Measurements from ENCODE around the gene PURA. TPM values are rescaled to one million over a fixed set of nuclear protein-coding genes. Genes with fewer than 3 reads are reported as not detected.

PURA gene
- total RNA-seq, 4 donors from 2014 or later, result 7.4 to 34.6 (median 18.8) TPM

DNA sequence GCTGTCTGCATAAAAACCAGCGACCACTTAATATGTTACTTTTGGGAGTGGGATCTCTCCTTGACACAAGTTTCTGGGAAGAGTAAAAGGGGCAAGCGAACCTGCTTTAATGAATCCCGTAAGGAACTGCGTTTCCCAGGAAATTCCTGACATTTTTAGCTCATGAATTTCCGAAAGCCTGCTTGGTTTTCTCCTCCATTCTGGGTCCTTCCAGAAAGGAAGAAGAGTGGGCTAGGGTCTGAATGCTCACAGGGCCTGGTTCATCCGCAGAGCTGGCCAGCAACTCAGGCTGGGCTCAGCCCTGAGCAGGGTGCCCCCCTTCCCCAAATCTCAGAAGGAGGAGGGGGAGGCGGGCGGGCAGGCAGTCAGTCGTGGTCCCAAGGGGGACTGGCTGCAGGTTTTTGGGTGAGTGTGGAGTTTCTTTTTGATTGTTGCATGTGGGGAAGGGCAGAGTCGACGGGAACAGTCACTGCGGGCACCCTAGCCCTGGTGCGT is 1.2 kb upstream of the PURA start:
- 0 to 32% methylated on average over 1 to 13 of the region's 13 CpGs for WGBS, 2 donors (ENCODE audit: low coverage in 1 of 2)
- TF ChIP-seq, protein P1, sequence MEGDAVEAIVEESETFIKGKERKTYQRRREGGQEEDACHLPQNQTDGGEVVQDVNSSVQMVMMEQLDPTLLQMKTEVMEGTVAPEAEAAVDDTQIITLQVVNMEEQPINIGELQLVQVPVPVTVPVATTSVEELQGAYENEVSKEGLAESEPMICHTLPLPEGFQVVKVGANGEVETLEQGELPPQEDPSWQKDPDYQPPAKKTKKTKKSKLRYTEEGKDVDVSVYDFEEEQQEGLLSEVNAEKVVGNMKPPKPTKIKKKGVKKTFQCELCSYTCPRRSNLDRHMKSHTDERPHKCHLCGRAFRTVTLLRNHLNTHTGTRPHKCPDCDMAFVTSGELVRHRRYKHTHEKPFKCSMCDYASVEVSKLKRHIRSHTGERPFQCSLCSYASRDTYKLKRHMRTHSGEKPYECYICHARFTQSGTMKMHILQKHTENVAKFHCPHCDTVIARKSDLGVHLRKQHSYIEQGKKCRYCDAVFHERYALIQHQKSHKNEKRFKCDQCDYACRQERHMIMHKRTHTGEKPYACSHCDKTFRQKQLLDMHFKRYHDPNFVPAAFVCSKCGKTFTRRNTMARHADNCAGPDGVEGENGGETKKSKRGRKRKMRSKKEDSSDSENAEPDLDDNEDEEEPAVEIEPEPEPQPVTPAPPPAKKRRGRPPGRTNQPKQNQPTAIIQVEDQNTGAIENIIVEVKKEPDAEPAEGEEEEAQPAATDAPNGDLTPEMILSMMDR (IDR thresholded peaks at IDR 0.05), result no peak
- TF ChIP-seq EP300 (IDR thresholded peaks at IDR 0.05; ENCODE audit: low read depth) (no peak), POLR2A (IDR thresholded peaks at IDR 0.05) (no peak), POLR2AphosphoS5 (IDR thresholded peaks at IDR 0.05) (no peak)
- intact Hi-C loops (cut with DNase I; ENCODE audit: low total_unique reads) (no loop called here), in situ Hi-C loops (cut with MboI; ENCODE audit: low pct_ligation_motif_present in 1 of 4, low pct_unique_long_range_greater_than_20kb in 1 of 4, low sequenced_read_pairs in 3 of 4) (no loop called here)
- DNase-seq, result no peak
- Histone ChIP-seq H3K27ac (peak overlapping the region; percentile 96 to 98 (median 97)), H3K4me3 (peak overlapping the region; percentile 68 to 80 (median 74)), H3K36me3 (no peaks in the 10 kb centered on the region), H3K4me1 (peaks cover 24 to 67% (median 60%) of the 10 kb centered on the region in 4 donors), H3K9me3 (no peaks in the 10 kb centered on the region), H3K27me3 (peaks cover 5% of the 10 kb centered on the region)

DNA sequence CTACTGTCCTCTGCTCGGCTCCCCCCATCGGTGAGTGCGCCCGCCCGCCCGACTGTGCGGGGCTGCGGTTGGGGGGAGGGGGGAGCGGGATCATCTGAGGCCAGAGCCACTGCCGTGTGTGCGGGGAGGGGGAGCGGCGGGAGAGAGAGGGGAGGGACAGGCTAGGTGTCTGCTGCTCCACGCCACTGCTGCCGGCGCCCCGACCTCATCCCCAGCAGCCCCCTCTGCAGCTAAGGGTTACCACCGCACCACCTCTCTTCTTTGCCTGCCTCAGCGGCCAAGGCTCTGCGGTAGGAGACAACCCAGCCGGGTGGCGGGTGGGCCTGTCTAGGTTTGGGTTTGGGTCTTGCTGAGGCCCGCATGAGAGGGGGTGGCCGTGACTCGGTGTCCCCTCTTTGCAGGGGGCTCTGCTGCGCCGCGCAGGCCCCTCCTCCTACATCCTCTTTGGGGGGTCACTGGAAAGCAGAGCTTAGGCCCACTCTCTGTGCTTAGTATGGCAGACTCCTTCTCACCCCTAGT is 670 bp upstream of the PURA start:
- DNase-seq, result peak; percentile 21
- 4% methylated on average over 22 of the region's 28 CpGs; no CpG with 5 or more reads in 1 of the 2 donors for WGBS, 2 donors (ENCODE audit: low coverage in 1 of 2)
- Histone ChIP-seq H3K4me3 (peak overlapping the region; percentile 68 to 80 (median 74)), H3K27ac (peak overlapping the region; percentile 96 to 98 (median 97)), H3K9me3 (no peaks in the 10 kb centered on the region), H3K27me3 (peaks cover 5% of the 10 kb centered on the region), H3K4me1 (peaks cover 29 to 72% (median 62%) of the 10 kb centered on the region in 4 donors), H3K36me3 (no peaks in the 10 kb centered on the region)
- TF ChIP-seq POLR2A (IDR thresholded peaks at IDR 0.05), result no peak
- TF ChIP-seq, protein P1 (IDR thresholded peaks at IDR 0.05), result no peak
- no peak for TF ChIP-seq EP300 (IDR thresholded peaks at IDR 0.05; ENCODE audit: low read depth)
- TF ChIP-seq POLR2AphosphoS5 (IDR thresholded peaks at IDR 0.05), result no peak
- in situ Hi-C loops (cut with MboI; ENCODE audit: low pct_ligation_motif_present in 1 of 4, low pct_unique_long_range_greater_than_20kb in 1 of 4, low sequenced_read_pairs in 3 of 4), result no loop called here
- intact Hi-C loops (cut with DNase I; ENCODE audit: low total_unique reads), result no loop called here

DNA sequence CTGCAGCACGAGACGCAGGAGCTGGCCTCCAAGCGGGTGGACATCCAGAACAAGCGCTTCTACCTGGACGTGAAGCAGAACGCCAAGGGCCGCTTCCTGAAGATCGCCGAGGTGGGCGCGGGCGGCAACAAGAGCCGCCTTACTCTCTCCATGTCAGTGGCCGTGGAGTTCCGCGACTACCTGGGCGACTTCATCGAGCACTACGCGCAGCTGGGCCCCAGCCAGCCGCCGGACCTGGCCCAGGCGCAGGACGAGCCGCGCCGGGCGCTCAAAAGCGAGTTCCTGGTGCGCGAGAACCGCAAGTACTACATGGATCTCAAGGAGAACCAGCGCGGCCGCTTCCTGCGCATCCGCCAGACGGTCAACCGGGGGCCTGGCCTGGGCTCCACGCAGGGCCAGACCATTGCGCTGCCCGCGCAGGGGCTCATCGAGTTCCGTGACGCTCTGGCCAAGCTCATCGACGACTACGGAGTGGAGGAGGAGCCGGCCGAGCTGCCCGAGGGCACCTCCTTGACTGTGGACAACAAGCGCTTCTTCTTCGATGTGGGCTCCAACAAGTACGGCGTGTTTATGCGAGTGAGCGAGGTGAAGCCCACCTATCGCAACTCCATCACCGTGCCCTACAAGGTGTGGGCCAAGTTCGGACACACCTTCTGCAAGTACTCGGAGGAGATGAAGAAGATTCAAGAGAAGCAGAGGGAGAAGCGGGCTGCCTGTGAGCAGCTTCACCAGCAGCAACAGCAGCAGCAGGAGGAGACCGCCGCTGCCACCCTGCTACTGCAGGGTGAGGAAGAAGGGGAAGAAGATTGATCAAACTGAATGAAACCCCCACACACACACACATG is 654 bp downstream of the PURA start:
- intact Hi-C loops (cut with DNase I; ENCODE audit: low total_unique reads) (no loop called here), in situ Hi-C loops (cut with MboI; ENCODE audit: low pct_ligation_motif_present in 1 of 4, low pct_unique_long_range_greater_than_20kb in 1 of 4, low sequenced_read_pairs in 3 of 4) (no loop called here)
- Histone ChIP-seq H3K4me1 (peaks cover 32 to 64% (median 50%) of the 10 kb centered on the region in 4 donors), H3K36me3 (no peaks in the 10 kb centered on the region), H3K9me3 (no peaks in the 10 kb centered on the region), H3K27me3 (peaks cover 5% of the 10 kb centered on the region), H3K27ac (peak overlapping the region; percentile 96 to 98 (median 97)), H3K4me3 (peak overlapping the region; percentile 68 to 80 (median 74))
- 1% methylated on average over 60 of the region's 65 CpGs; no CpG with 5 or more reads in 1 of the 2 donors for WGBS, 2 donors (ENCODE audit: low coverage in 1 of 2)
- DNase-seq, result peak; percentile 71
- TF ChIP-seq POLR2A (IDR thresholded peaks at IDR 0.05), result peak; percentile 61
- no peak for TF ChIP-seq EP300 (IDR thresholded peaks at IDR 0.05; ENCODE audit: low read depth)
- TF ChIP-seq, protein P1 (IDR thresholded peaks at IDR 0.05), result no peak
- peak in 2 of 3 donors; percentile 65 to 80 for TF ChIP-seq POLR2AphosphoS5 (IDR thresholded peaks at IDR 0.05)

DNA sequence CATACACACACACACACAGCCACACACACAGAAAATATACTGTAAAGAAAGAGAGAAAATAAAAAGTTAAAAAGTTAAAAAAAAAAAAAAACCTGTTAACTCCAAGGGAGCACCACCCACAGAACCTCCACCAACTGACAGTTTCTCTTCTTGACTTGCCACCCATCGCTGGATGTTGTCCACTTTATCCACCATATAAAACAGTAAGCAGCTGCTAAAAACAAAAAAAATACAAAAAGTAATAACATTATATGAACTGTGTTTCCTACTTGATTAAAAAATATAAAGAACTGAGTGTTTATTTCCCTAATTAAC is 1.2 kb downstream of the PURA start:
- no peaks in the 10 kb centered on the region for H3K36me3 ChIP-seq
- H3K27me3 ChIP-seq, result peaks cover 5% of the 10 kb centered on the region
- in situ Hi-C loops (cut with MboI; ENCODE audit: low pct_ligation_motif_present in 1 of 4, low pct_unique_long_range_greater_than_20kb in 1 of 4, low sequenced_read_pairs in 3 of 4) (no loop called here), intact Hi-C loops (cut with DNase I; ENCODE audit: low total_unique reads) (no loop called here)
- WGBS, 2 donors (ENCODE audit: low coverage in 1 of 2), result 25 to 31% methylated on average over 1 of the region's 1 CpG
- no peaks in the 10 kb centered on the region for H3K9me3 ChIP-seq
- peak overlapping the region; percentile 68 to 80 (median 74) for H3K4me3 ChIP-seq
- no peak for DNase-seq
- no peak for TF ChIP-seq POLR2A (IDR thresholded peaks at IDR 0.05)
- no peak for TF ChIP-seq POLR2AphosphoS5 (IDR thresholded peaks at IDR 0.05)
- TF ChIP-seq, protein P1 (IDR thresholded peaks at IDR 0.05), result no peak
- TF ChIP-seq EP300 (IDR thresholded peaks at IDR 0.05; ENCODE audit: low read depth), result no peak
- peaks cover 32 to 61% (median 49%) of the 10 kb centered on the region in 4 donors for H3K4me1 ChIP-seq
- peak overlapping the region; percentile 96 to 98 (median 97) for H3K27ac ChIP-seq

Data from transverse colon (tissue), 4 donors.